GM10248 (cell line): ENCODE measurements around the gene TAC3.

Experiments
- CTCF ChIA-PET: fragments of 300-600 bp; sonication (Branson Sonifier 250); formaldehyde crosslinking; extraction: SDS; loops from one replicate; lab custom pipeline; 2021; ENCODE audit warnings: antibody characterized with exemption; lab: Yijun Ruan, JAX
- POLR2A ChIA-PET: fragments of 350-650 bp; sonication (Branson Sonifier 250); formaldehyde crosslinking; extraction: SDS; loops from one replicate; lab custom pipeline; 2020; ENCODE audit warnings: antibody characterized with exemption; lab: Yijun Ruan, JAX
- DNase-seq: peaks from one replicate; pipeline ENCODE4 v3.0.0; 2012; ENCODE audit errors: extremely low spot score
- CTCF ChIP-seq: IDR thresholded peaks from 2 replicates; pipeline ENCODE4 v1.5.1; 2012; ENCODE audit warnings: mild to moderate bottlenecking, low read depth; ENCODE audit errors: extremely low read depth, missing control alignments, control extremely low read depth

TAC3 gene

GRCh38 chr12:57039016-57039798 lies 22.9 kb upstream of the TAC3 start:
- TF ChIP-seq CTCF: no peak
- no peak for DNase-seq
- CTCF ChIA-PET: interaction anchor here (1.0 to 3.6 kb wide), 9 partner anchors 9 to 45 kb away, joined by 3 to 17 read pairs (median 4); partner anchors contain the start of gene MYO1A
- POLR2A ChIA-PET: no interaction called here

DNA sequence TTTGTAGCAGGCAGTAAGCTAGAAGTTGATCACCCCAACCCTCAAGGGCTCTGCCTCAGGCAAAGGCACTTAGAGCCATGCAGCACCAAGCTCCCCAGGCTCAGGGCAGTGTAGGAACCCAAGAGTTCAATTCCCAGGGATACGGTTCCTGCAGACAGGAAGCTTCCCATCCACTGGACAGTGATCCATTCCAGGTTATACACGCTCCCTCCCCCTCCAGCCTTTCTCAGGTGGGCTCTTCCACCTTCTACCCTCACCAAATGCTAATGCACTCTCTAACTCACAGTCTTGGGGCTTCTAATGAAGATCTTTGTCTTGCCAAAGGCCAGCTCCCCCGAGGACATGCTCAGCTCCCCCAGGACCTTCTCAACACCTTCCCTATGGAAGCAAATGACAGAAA lies 20.9 kb upstream of the TAC3 start:
- POLR2A ChIA-PET: no interaction called here
- DNase-seq: no peak
- TF ChIP-seq CTCF: no peak
- CTCF ChIA-PET: interaction anchor here (0.6 to 2.2 kb wide), 8 partner anchors 12 to 88 kb away, joined by 3 to 9 read pairs (median 4); partner anchors contain the start of gene MYO1A

- ChIA-PET CTCF (interaction anchor here (1.3 to 3.9 kb wide), 2 partner anchors 16 to 26 kb away, joined by 4 to 18 read pairs; partner anchors contain the start of gene MYO1A), POLR2A (no interaction called here)
- DNase-seq: no peak
- no peak for TF ChIP-seq CTCF
Measured at GRCh38 chr12:57033431-57033830, 17.1 kb upstream of the TAC3 start.

- no peak for TF ChIP-seq CTCF
- no peak for DNase-seq
- ChIA-PET CTCF (interaction anchor here (1.0 to 3.2 kb wide), 19 partner anchors 9 to 274 kb away, joined by 3 to 14 read pairs (median 5); partner anchors contain the start of gene MYO1A), POLR2A (no interaction called here)
Measured at GRCh38 chr12:57031789-57032188, 15.5 kb upstream of the TAC3 start.

GRCh38 chr12:57031138-57031725 lies 14.9 kb upstream of the TAC3 start:
- ChIA-PET CTCF (interaction anchor here (0.6 to 3.2 kb wide), 24 partner anchors 9 to 273 kb away, joined by 3 to 14 read pairs (median 4); partner anchors contain the start of genes MYO1A and NEMP1), POLR2A (interaction anchor here (0.6 kb wide), 1 partner anchor 13 kb away, joined by 3 read pairs; no protein-coding TSS in a partner anchor)
- DNase-seq: peak; percentile 61
- TF ChIP-seq CTCF: no peak

DNA sequence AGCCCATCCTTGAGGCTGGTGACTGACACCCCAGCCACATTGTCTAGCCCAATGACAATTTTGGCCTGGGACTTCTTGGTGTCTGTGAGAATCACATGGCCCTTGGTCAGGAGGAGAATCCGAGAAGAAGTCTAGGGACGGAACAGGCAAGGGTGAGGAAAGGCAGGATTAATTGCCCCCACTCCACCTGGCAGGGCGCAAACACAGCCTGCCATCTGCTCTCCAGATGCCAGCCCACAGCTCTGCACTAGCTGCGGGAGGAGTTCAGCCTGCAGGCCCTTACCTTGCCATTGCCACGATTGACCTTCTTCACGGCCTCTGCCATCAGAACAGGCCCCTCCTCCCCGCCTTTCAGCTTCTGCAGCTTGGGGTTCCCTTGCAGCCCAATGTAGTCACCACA lies 13.1 kb upstream of the TAC3 start:
- DNase-seq: no peak
- no peak for TF ChIP-seq CTCF
- CTCF ChIA-PET: interaction anchor here (1.0 to 2.1 kb wide), 4 partner anchors 16 to 132 kb away, joined by 3 to 7 read pairs (median 4); partner anchors contain the start of gene STAT6
- POLR2A ChIA-PET: no interaction called here
